Smooth muscle cell (in vitro differentiated cells): Measurements from ENCODE around the gene LRRC8C. TPM values are rescaled to one million over a fixed set of nuclear protein-coding genes. Genes with fewer than 3 reads are reported as not detected.

ENCODE experiments used
- DNase-seq: peaks from one replicate; lab custom pipeline; 2025; ENCODE audit not compliant: unreplicated experiment; lab: John Stamatoyannopoulos, UW
- H2AFZ ChIP-seq: fragments of 200-600 bp; sonication (generic); 2 replicates; pipeline ENCODE4 v1.6.0; 2016; ENCODE audit warnings: antibody characterized with exemption, low read depth, mild to moderate bottlenecking
- H3F3A ChIP-seq: fragments of 200-600 bp; sonication (generic); 2 replicates; pipeline ENCODE4 v1.6.0; 2017; ENCODE audit warnings: antibody characterized with exemption, low read depth
- H3K27ac ChIP-seq: fragments of 200-600 bp; sonication (generic); 2 replicates; pipeline ENCODE4 v1.5.1; 2016; ENCODE audit warnings: low read depth, mild to moderate bottlenecking
- H3K27me3 ChIP-seq: fragments of 200-600 bp; sonication (generic); 2 replicates; pipeline ENCODE4 v1.6.1; 2016; ENCODE audit warnings: low read depth, mild to moderate bottlenecking
- H3K36me3 ChIP-seq: fragments of 200-600 bp; sonication (generic); 2 replicates; pipeline ENCODE4 v1.5.1; 2016; ENCODE audit warnings: low read depth
- H3K4me1 ChIP-seq: fragments of 200-600 bp; sonication (generic); 2 replicates; pipeline ENCODE4 v1.5.1; 2016; ENCODE audit warnings: low read depth
- H3K4me2 ChIP-seq: fragments of 200-600 bp; sonication (generic); 2 replicates; pipeline ENCODE4 v1.6.0; 2016; ENCODE audit warnings: mild to moderate bottlenecking
- H3K4me3 ChIP-seq: fragments of 200-600 bp; sonication (generic); 2 replicates; pipeline ENCODE4 v1.5.1; 2016; ENCODE audit warnings: mild to moderate bottlenecking
- H3K79me2 ChIP-seq: fragments of 200-600 bp; sonication (generic); 2 replicates; pipeline ENCODE4 v1.6.0; 2016; ENCODE audit warnings: low read depth, mild to moderate bottlenecking
- H3K9ac ChIP-seq: fragments of 200-600 bp; sonication (generic); 2 replicates; pipeline ENCODE4 v1.6.0; 2016; ENCODE audit warnings: low read depth
- H3K9me3 ChIP-seq: fragments of 200-600 bp; sonication (generic); replicated peaks from 2 replicates; pipeline ENCODE4 v1.5.1; 2016; ENCODE audit warnings: low read depth
- H4K20me1 ChIP-seq: fragments of 200-600 bp; sonication (generic); 2 replicates; pipeline ENCODE4 v1.6.0; 2016; ENCODE audit warnings: low read depth
- CTCF ChIP-seq: fragments of 200-600 bp; sonication (generic); IDR thresholded peaks from 2 replicates; pipeline ENCODE4 v1.5.1; 2017; ENCODE audit warnings: borderline replicate concordance, mild to moderate bottlenecking, antibody characterized with exemption; ENCODE audit not compliant: insufficient read depth, poor library complexity, severe bottlenecking
- WGBS: methylation state at CpG from one replicate; pipeline ENCODE4 v1.1.7; 2016; ENCODE audit warnings: low lambda C conversion rate; 5-methylcytosine and 5-hydroxymethylcytosine counted together
- polyA plus RNA-seq: library from polyadenylated mRNA; unstranded; fragments of >200 nt; fragmentation: Nextera tagmentation; extraction: Ambion mirVana; gene quantifications from 2 replicates; pipeline ENCODE4 v1.2.1, GENCODE V29; 2016
- total RNA-seq: library from RNA; depleted of rRNA; stranded (reverse); fragments of >200 nt; gene quantifications from 2 replicates; pipeline ENCODE4 v1.2.3, GENCODE V29; 2014

Gene LRRC8C
- total and polyA plus RNA-seq, 2 experiments from 2014 or later = 2.2 to 7.2 TPM

DNA sequence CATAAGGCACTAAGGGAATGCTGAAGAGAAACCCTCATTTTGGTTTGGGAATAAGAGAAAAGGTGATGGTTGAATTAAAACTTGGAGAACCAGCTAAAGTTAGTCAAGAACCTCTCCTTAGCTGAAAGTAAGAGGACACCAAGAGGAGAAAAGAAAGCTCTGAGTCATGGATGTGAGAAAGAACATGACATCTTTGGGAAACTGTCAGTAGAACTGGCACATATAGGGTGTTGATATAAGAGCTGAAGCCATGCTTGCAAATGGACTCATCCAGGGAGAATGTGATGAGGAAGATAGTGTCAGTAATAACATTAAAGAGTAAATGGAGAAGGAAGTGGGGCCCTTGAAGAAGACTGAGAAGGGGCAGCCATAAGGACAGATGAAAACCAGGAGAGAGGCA lies 54.3 kb downstream of the LRRC8C start:
- DNase-seq = no peak
- TF ChIP-seq CTCF = no peak
- H2AFZ ChIP-seq = no peak overlapping the region
- H3K79me2 ChIP-seq = no peaks in the 10 kb centered on the region
- H3K4me2 ChIP-seq = no peak overlapping the region
- no peak overlapping the region for H3K27ac ChIP-seq
- no peaks in the 10 kb centered on the region for H3K27me3 ChIP-seq
- no peak overlapping the region for H3K4me3 ChIP-seq
- no peaks in the 10 kb centered on the region for H3K9me3 ChIP-seq
- H3K36me3 ChIP-seq = no peaks in the 10 kb centered on the region
- H3F3A ChIP-seq = no peaks in the 10 kb centered on the region
- no peaks in the 10 kb centered on the region for H4K20me1 ChIP-seq
- H3K9ac ChIP-seq = no peak overlapping the region
- H3K4me1 ChIP-seq = no peaks in the 10 kb centered on the region

DNA sequence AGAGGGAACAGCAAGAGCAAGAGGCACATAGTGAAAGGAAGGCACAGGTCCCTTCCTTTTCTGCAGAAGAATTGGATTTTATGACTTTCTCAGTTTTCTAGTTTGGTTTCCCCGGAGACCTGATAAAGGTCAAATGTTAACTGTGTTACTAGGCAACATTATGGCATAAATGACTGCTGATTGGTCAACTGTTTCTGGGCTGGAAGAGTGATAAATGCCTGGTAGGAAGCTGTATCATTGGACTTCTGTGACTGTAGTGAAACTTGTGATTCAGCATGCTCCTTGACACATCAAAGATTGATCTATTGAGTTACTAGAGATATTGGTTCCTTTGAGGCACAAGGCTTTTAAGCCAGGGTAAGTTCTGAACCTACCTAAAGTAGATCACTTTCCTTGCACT lies 55.7 kb downstream of the LRRC8C start:
- DNase-seq = no peak
- no peak overlapping the region for H2AFZ ChIP-seq
- no peaks in the 10 kb centered on the region for H3K4me1 ChIP-seq
- no peak overlapping the region for H3K9ac ChIP-seq
- H3K4me3 ChIP-seq = no peak overlapping the region
- H3K9me3 ChIP-seq = no peaks in the 10 kb centered on the region
- no peaks in the 10 kb centered on the region for H3K36me3 ChIP-seq
- H3F3A ChIP-seq = no peaks in the 10 kb centered on the region
- TF ChIP-seq CTCF = no peak
- no peak overlapping the region for H3K4me2 ChIP-seq
- H3K27ac ChIP-seq = no peak overlapping the region
- H3K27me3 ChIP-seq = no peaks in the 10 kb centered on the region
- H4K20me1 ChIP-seq = no peaks in the 10 kb centered on the region
- H3K79me2 ChIP-seq = no peaks in the 10 kb centered on the region
- 89% methylated on average over 1 of the region's 1 CpG for WGBS

DNA sequence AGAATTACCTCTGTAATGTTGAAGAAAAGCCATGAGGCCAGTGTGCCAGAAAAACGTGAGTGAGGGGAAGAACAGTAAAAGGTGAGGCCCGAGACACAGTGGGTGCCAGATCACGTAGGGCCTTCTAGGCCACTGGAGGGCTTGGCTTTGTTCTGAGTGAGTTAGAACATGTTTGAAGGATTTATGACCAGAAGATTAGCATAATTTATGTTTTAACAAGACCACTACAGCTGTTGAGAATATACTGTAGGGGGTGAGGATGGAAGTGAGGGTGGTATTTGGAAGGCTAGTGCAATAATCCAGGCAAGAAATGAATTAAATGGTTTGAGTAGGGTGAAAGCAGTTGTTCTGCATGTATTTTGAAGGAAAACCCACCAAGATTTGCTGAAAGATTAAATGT lies 56.3 kb downstream of the LRRC8C start:
- H3K9ac ChIP-seq = no peak overlapping the region
- WGBS = 88% methylated on average over 3 of the region's 3 CpGs
- no peak overlapping the region for H3K27ac ChIP-seq
- H3K4me3 ChIP-seq = no peak overlapping the region
- no peak overlapping the region for H3K4me2 ChIP-seq
- no peaks in the 10 kb centered on the region for H3K9me3 ChIP-seq
- no peak for TF ChIP-seq CTCF
- H3K79me2 ChIP-seq = no peaks in the 10 kb centered on the region
- H4K20me1 ChIP-seq = no peaks in the 10 kb centered on the region
- DNase-seq = no peak
- H2AFZ ChIP-seq = no peak overlapping the region
- H3K36me3 ChIP-seq = no peaks in the 10 kb centered on the region
- no peaks in the 10 kb centered on the region for H3F3A ChIP-seq
- H3K27me3 ChIP-seq = no peaks in the 10 kb centered on the region
- H3K4me1 ChIP-seq = no peaks in the 10 kb centered on the region

- H3F3A ChIP-seq = no peaks in the 10 kb centered on the region
- H3K79me2 ChIP-seq = no peaks in the 10 kb centered on the region
- no peak overlapping the region for H3K4me2 ChIP-seq
- no peak overlapping the region for H3K9ac ChIP-seq
- H3K27ac ChIP-seq = no peak overlapping the region
- H3K4me3 ChIP-seq = no peak overlapping the region
- no peaks in the 10 kb centered on the region for H3K36me3 ChIP-seq
- no peaks in the 10 kb centered on the region for H3K27me3 ChIP-seq
- WGBS = 90% methylated on average over 4 of the region's 4 CpGs
- H3K9me3 ChIP-seq = no peaks in the 10 kb centered on the region
- H4K20me1 ChIP-seq = no peaks in the 10 kb centered on the region
- no peak for DNase-seq
- H3K4me1 ChIP-seq = no peaks in the 10 kb centered on the region
- no peak overlapping the region for H2AFZ ChIP-seq
- no peak for TF ChIP-seq CTCF
Measured at GRCh38 chr1:89690595-89690994, 57.7 kb downstream of the LRRC8C start.
